Measurements from ENCODE around the gene IRF6.

Gene IRF6

GRCh38 chr1:209759829-209760359, 46.0 kb downstream of the IRF6 start:
- no peak for DNase-seq (ENCODE audit: low spot score)

- no peak for DNase-seq (ENCODE audit: low spot score)
Observed at GRCh38 chr1:209758400-209758799, 47.5 kb downstream of the IRF6 start.

- DNase-seq (ENCODE audit: low spot score) = no peak
Observed at GRCh38 chr1:209756615-209757445, 49.1 kb downstream of the IRF6 start.

- DNase-seq (ENCODE audit: low spot score) = peak; percentile 62
Observed at GRCh38 chr1:209755926-209756614, 49.9 kb downstream of the IRF6 start, which contains the start of gene TRAF3IP3. TRAF3IP3 (plus strand) TSS chr1:209756053; CDS start chr1:209760040, 3,987 bp downstream.

GRCh38 chr1:209755256-209755655, 50.7 kb downstream of the IRF6 start:
- DNase-seq (ENCODE audit: low spot score) = no peak

- DNase-seq (ENCODE audit: low spot score) = no peak
Observed at GRCh38 chr1:209752890-209753289, 53.1 kb downstream of the IRF6 start.

GRCh38 chr1:209751627-209752231, 54.2 kb downstream of the IRF6 start:
- no peak for DNase-seq (ENCODE audit: low spot score)

GRCh38 chr1:209749670-209750323, 56.1 kb downstream of the IRF6 start:
- DNase-seq (ENCODE audit: low spot score) = no peak

GRCh38 chr1:209749205-209749604, 56.7 kb downstream of the IRF6 start:
- DNase-seq (ENCODE audit: low spot score) = no peak

GRCh38 chr1:209748620-209749019, 57.3 kb downstream of the IRF6 start:
- no peak for DNase-seq (ENCODE audit: low spot score)

GRCh38 chr1:209747580-209748262, 58.2 kb downstream of the IRF6 start:
- no peak for DNase-seq (ENCODE audit: low spot score)

GRCh38 chr1:209746451-209747165, 59.3 kb downstream of the IRF6 start:
- no peak for DNase-seq (ENCODE audit: low spot score)

- DNase-seq (ENCODE audit: low spot score) = no peak
Observed at GRCh38 chr1:209743145-209743482, 62.8 kb downstream of the IRF6 start.

GRCh38 chr1:209742409-209743144, 63.4 kb downstream of the IRF6 start:
- no peak for DNase-seq (ENCODE audit: low spot score)

GRCh38 chr1:209741889-209742288, 64.1 kb downstream of the IRF6 start:
- DNase-seq (ENCODE audit: low spot score) = no peak

GRCh38 chr1:209741193-209741592, 64.7 kb downstream of the IRF6 start:
- DNase-seq (ENCODE audit: low spot score) = no peak

- DNase-seq (ENCODE audit: low spot score) = no peak
Observed at GRCh38 chr1:209738270-209738669, 67.7 kb downstream of the IRF6 start.

GRCh38 chr1:209737118-209737505, 68.8 kb downstream of the IRF6 start:
- DNase-seq (ENCODE audit: low spot score) = no peak

- no peak for DNase-seq (ENCODE audit: low spot score)
Observed at GRCh38 chr1:209736490-209737117, 69.3 kb downstream of the IRF6 start.
